ACHN (cell line): Measurements from ENCODE around the gene BIN1.

Source experiments
- DNase-seq: peaks from one replicate; pipeline ENCODE4 v3.0.0-alpha.2; 2015
- in situ Hi-C: cut with HindIII; loops from 2 replicates; pipeline ENCODE4 v1.10.0; 2017; ENCODE audit warnings: low sequenced_read_pairs, low pct_ligation_motif_present, low pct_unique_long_range_greater_than_20kb

Gene BIN1

DNA sequence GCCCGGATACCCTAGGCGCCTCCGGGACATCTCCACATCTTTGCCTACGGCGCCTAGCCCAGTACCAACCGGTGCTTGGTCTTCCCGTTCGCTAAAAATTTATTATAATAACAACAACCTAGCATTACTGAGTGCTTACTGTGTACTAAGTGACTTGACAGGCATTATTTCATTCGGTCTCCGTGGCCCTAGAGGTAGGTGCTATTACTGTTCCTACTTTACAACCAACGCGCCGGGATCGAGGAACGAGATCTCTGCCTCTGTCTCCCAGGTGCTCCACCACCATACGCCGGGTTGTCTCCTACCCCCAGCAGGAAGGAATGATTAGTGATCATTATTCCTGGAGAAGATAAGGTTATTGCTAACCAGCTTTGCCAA, 657 bp upstream of the BIN1 start:
- DNase-seq = peak; percentile 53

DNA sequence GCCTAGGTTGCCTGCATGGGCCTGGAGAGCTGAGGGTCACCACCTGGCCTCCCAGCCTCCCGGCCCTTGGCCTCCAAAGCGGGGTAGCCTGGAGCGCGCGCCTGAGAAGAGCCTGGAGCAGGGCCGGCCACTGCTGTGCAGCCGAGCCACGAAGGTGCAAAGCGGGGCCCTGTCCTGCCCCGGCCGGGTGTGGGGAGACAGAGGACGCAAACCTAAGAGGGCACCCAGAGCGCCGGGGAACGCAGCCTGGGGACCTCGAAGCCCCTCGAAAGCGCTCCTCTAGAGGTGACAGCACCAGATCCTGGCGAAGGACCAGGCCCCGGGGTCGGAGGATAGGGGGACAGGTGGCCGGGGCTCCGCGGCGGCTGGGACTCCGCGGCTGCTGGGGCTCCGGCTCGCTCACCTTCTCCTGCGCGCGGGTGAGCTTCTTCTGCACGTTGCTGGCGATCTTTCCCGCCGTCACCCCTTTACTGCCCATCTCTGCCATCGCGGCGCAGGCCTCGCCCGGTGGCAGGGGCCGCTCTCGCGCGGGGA, 430 bp downstream of the BIN1 start:
- no peak for DNase-seq
- in situ Hi-C loops = no loop called here

More for the DNA sequence above, 657 bp upstream of the BIN1 start:
- in situ Hi-C loops = no loop called here

DNA sequence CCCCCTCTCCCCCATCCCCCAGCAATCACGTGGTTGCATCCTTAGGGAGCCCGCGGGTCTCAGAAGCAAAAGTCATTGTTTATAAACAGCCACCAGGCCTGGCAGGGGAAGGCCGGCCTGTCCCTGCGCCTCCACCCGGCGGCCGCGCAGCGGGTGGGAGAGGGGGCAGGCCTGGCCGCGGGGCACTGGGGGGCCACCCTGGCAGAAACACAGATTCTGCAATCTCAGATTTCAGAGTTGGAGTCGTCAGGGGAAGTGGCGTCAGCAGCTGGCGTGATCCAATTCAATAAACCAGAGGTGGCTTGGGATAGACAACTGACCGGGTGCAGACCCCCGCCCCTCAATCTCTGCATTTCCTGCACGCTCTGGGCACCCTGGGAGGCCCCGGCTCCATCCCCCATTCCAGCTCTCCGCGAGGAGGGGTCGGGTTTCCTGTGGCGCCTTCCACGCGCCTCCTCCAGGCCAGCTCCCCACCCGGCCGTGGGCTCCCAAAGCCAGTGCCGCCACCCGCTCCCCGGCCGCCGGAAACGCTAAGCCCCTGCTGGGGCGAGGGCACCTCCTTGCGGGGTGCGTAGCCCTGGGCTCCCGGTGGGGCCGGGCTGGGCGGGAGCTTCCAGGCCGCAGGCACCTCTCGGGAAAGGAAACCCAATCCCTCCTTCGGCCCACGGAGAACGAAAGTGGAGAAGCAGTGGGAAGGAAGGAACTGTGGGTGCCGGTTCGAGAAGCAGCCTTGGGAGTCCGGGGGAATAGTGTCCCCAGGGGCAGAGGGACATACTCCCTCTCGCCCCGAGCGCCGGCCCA, 1.1 kb downstream of the BIN1 start:
- peak; percentile 28 for DNase-seq
- in situ Hi-C loops = no loop called here

DNA sequence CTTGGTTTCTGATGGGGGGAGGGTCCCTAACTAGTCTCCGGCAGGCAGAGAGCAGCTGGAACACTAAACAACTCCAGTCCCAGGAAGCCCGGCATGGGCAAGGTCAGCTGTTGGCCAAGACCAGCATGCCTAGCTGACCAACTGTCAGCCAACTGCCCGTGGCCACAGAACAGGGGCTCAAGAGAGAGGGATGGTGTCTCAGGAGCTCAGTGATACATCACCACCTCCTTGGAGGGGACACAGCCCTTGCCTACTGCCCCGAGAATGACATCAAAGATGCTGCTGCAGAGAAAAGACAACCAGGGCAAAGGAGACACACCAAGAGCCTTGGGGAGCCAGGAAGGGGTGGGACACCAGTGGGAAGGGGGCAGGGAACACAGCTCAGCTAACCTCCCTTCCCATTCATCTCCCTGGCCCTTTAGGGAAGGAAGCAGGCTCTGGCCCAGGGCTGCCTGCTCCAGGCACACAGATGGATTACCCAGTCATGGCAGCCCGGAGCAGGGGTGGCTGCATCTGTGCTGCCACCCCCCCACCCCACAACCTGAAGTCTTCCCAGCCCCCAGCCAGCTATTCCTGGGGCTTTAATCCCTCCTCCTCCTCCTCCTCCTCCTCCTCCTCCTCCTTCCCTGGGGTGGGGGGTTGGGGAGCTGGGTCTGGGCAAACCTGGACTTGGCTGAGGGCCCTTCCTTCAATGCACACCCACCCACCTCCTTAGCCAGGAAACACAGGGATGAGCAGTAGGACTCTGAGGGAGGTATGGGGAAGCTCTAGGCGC, 1.9 kb downstream of the BIN1 start:
- in situ Hi-C loops = no loop called here
- no peak for DNase-seq

DNA sequence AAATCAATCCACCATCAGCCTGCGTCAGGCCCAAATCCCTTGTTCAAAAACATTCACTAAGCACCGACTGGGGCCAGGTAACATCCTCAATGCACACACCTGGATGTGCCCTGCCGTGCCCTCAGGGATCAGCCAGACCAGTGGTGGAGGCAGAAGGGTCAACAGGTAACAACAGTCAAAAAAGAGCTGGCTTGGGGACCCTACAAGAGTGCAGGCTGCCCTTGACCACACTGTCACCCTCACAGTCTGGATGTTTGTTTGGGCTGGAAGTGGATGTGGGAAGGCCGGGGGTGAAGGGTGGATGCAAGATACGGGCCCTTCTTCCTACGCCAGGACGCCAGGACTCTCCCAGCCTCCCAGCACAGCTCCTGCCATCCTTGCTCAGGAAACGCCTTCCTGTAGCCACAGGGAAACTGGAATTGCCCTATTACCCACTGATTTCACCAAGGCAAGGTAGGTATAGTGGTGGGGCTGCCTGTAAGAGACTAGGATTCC, 2.7 kb downstream of the BIN1 start:
- no peak for DNase-seq
- in situ Hi-C loops = no loop called here

DNA sequence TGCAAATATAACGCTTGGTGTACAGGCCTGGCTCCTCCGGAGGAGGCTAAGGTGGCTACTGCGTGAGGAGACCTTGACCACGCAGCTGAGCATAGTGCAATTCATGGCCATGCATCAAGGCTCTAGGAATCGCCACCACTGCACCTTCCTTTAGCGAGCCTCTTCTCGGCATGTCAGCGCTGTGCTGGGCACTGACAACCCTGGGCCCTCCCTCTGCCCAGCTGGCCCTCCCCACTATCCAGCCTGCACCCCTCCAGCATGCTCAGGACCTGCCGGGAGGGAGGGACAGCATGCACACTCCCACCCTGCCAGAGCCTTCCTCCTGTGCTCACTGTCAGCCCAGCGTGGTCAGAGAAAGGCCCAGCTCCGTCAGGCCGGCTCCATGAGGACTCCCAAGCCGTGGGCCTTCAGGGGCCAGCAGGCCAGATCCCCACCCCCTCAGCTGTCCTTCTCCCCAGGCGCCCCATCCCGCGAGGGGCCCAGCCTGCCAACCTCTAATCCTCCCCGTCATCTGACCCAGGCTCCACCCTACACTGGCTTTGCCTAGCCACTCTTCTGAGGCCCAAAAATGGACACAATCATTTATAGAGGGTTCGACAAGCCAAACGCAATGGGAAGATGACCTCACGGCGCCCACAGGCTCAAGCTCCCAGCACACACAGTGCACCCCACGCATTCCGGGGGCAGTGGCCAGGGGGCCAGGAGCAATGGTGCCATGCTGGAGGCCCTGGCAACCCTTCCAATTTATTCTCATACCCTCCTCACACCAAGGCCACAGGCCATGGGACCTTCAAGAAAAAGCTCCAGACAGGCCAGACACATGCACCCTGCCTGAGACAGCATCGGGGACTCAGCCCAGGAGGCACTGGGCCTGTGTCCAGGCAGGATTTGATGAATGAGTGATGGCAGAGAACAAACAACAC, 3.5 kb downstream of the BIN1 start:
- DNase-seq = no peak
- in situ Hi-C loops = no loop called here

DNA sequence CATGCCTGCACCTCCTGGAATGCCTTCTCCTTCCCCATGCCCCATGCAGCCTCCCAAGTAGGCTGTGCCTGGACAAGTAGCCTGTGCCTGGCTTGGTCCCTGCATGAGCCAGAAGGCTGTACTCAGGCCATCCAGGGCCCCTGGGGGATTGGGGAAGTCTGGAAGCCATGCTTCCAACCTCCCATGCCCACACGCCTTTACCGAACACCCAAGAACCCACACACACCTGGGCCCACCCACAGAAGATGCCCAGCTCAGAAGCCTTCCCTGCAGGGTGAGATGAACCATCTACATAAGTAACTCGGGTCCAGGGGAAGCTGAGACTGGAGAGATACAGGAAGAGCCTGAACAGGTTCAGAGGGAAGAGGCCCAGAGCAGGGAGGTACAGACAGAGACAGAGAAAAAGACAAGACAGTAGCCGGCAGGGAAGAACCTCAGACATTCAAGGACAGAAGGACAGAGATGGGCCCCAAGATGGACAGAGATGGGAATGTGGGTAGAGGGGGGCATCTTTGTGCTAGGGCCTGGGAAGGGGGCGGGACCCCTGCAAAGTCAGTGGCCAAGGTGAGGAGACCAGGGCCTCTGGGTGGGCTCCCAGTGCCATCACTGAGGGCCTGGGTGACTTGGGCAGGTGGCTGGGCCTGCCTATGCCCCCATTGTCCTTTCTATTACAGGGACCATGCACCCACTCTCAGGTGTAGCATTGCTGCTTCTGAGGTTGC, 4.3 kb downstream of the BIN1 start:
- in situ Hi-C loops = no loop called here
- DNase-seq = no peak

DNA sequence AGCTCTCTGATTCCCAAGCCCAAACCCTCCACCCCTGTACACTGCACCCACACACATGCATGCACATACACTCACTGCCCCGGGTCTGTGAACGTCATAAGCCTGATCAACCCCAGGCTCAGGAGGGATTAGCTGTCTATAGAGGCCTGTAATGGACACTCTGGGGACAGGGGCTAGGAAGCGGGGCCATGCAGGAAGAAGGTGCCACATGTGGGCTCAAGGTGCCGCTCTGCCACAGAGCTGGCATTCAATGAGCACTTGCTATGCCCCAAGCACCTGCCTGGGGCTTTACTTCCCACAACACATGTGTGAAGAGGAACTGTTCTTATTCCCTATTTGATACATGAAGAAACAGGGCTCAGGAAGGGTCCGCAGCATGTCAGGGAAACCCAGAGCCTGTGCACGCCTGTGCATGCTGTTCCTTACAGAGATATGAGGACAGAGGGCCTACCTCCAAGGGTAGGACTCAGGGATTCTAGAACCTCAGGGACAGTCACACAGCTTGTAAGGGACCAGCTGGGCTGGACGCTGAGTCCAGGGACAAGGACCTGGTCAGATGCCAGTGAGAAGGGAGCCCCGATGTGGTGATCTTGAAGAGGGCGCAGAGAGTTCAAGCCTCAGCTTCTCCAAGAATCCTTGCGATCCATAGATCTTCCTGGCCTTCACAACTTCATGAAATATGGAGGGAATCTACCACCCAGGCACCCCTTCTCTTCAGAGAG, 5.0 kb downstream of the BIN1 start:
- DNase-seq = no peak
- in situ Hi-C loops = no loop called here

DNA sequence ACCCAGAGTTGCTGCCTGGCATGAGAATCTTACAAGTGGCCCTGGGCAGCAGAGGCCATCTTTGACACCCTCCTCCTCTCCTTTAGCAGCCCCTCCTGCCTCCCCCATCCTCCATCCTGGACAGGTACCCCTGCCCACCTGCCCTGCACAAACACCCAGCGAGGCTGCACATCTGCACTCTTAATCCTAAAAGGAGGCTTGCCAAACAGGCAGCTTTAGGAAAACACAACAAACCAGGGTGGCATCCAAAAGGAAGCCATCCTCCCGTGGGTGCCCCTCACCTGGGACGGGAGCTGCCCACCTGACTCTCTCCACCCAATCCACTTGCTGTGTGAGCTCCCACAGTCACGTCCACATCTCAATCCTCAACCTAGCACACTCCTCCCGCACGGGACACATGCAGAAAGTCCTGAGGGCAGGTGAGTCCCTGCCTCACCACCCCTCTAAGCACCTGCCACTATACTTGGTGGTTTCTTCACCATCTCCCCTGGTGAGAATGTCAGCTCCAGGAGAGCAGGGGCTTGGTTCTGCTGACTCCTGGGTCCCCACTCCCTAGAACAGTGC, 5.8 kb downstream of the BIN1 start:
- in situ Hi-C loops = no loop called here

DNA sequence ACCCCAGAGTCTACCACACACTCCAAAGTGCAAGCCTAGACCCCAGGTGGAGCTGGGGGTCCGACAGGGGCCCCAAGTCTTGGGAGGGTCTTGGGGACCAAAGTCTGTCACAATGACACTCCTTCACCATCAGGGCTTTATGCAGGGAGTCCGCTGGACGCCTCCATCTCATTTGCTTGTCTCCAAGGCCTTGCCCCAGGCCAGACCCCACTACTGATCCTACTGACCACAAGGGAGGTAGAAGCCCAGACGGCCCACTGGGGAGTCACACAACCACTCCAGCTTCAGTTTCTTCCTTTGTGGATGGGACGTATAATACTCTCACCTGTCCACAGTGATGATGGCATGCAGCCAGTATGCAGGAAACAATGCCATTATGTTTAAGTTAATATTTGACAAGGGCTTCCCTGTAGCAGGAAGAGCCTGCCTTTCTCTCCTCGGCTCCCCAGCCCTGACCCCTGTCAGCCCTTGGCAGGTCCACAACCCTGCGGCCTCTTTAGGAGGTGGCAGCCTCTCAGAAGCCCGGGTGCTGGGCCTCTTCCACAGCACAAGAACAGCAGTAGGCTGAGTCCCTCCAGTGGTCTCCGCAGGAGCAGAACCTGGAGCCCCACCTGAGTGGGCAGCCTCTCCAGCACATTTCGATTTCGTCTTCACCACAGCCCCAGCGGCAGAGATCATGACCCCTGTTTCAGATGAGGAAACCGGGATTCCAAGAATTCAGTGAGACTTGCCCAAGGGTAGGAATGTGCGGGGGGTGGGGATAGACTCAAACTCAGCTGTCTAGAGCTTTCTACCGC, 6.5 kb downstream of the BIN1 start:
- in situ Hi-C loops = no loop called here

More for the DNA sequence above, 5.8 kb downstream of the BIN1 start:
- DNase-seq = no peak

DNA sequence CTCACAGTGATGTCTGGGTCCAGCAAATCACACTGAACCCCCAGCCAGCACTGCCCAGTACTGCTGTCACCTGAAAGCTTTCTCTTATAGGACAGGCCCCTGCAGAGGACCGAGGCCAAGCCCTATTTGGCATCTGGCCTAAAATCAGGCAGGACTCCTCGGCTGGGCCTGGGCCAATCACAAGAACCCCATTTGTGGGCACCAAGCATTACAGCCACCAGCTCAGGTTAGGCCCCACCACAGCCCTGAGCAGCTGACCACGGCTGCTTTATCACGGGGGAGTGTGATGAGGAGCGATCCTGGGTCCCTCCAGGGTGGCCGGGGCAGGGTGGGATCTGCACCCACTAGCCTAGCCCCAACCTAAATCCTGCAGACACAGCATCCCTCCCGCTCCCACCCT, 8.2 kb downstream of the BIN1 start:
- no peak for DNase-seq
- in situ Hi-C loops = no loop called here

More for the DNA sequence above, 6.5 kb downstream of the BIN1 start:
- peak; percentile 97 for DNase-seq

DNA sequence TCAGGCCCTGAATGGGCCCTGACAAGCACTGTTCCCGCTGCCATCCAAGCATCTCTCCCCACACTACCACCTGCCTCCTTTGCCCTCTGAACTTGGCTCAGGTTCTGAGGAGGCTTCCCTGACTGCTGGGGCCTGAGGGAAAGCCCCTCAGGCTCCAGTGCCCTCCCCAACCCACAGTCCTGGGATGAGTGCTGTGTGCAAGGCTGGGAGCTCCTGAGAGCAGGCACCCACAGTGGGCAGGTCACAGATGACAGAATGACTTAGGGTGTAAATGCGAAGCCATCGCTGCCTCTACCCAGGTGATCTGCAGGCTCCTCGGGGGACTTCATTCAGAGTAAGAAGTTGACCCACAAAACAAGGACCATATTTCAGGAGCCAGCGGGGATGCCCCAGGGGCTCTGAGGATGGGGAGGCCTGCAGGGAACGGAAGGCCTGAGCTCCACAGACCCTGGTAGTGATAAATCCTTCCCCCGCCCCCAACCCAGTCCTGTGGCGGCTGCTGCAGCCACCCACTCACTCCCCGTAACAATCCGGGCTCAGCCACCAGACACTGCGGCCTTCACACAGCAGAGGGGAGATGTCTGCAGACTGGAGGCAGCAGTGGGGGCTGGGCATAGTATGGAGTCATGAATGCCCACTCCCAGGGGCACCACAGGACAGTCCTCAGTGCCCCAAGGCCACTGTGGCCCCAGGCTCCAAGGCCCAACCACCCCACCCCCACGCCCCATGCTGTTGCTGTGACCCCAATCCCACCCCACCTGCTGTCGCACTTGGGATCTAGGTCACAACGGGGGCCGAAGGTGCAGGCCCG, 8.9 kb downstream of the BIN1 start:
- in situ Hi-C loops = no loop called here
- DNase-seq = no peak

DNA sequence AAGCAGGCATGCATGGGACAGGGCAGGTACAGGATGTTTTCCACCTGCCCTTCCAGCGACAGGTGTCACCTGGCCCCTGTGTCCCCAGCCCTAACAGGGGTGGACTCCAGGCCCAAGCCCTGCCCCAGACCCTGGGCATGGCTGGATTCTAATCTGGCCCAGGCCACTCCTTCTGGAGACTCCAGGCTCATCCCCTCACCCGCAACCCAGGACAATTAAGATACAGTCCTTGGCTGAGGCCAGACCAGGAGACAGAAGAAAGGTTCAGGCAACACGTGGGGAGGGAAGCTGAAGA, 9.5 kb downstream of the BIN1 start:
- in situ Hi-C loops = no loop called here

DNA sequence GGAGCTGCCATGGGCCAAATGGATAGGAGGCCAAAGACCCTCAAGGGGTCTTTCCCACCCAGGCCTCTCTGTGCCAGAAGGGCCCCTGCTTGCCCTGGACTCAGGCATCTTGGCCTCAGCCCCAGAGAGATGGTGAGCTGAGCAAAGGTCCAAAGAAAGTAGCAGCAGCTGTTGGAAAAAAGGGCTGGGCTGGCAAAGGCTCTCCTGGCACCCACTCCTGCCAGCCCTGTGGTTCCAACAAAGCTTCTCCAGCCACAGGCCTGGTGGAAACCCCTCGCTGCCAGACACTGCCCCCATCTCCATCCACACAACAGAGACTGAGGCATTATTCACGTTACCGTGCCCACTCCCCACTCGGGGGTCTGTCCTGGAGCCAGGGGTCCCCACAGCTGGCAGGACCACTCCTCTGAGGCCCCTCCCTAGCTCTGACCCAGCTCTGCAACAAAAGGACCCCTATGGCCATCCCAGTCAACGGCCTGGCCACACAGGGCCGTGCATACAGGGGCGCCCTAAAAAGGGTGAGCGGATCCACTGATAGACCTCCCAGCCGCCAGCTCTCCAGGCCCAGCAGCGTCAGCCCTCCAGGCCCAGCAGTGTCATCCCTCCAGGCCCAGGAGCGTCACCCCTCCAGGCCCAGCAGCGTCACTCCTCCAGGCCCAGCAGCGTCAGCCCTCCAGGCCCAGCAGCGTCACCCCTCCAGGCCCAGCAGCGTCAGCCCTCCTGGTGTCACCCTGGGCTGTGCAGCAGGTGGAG, 10.1 kb downstream of the BIN1 start:
- no peak for DNase-seq
- in situ Hi-C loops = no loop called here

More for the DNA sequence above, 9.5 kb downstream of the BIN1 start:
- DNase-seq = no peak

DNA sequence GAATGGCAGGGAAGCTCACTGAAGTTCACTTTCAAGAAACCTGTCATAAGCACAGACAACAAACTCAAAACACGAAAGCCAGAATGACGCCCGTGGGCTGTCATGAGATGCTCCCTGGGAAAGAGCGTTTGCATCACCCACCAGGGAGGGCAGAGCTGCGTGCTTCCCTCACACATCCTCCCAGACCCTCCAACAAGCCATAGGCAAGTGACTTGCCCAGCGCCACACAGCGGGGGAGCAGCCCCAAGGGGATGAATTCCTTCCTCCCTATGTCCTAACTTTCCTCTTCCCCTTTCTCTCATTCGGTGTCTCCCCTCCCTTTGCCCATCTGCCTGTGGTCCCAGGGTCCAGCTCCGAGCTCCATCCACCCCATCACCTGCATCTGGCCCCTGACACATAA, 10.7 kb downstream of the BIN1 start:
- in situ Hi-C loops = no loop called here

More for the DNA sequence above, 10.7 kb downstream of the BIN1 start:
- no peak for DNase-seq
